Keratinocyte (primary cell): ENCODE data around the gene TRIM26.

Experiments
- CTCF ChIP-seq, 3 experiments: IDR thresholded peaks in 1 of 3; conservative IDR thresholded peaks in 1 of 3; optimal IDR thresholded peaks in 1 of 3; 2 replicates in 2 of 3; 3 replicates in 1 of 3; pipeline versions ENCODE3 to v1.5.1; 2011; ENCODE audit warnings: low read length in 3 of 3, mild to moderate bottlenecking in 3 of 3, moderate library complexity in 2 of 3, control low read depth in 1 of 3, inconsistent platforms in 1 of 3; ENCODE audit not compliant: insufficient read depth in 2 of 3; ENCODE audit errors: extremely low read depth in 1 of 3
- EZH2 ChIP-seq: IDR thresholded peaks from one replicate; pipeline ENCODE4 v1.6.1; 2012; ENCODE audit warnings: inconsistent platforms, mild to moderate bottlenecking, low read length, moderate library complexity

GRCh38 chr6:30149858-30150550, 63.2 kb downstream of the TRIM26 start:
- TF ChIP-seq CTCF (optimal IDR thresholded peaks at IDR 0.05 in 1 of 3, IDR thresholded peaks at IDR 0.05 in 1 of 3, conservative IDR thresholded peaks at IDR 0.05 in 1 of 3; ENCODE audit: extremely low read depth in 1 of 3, insufficient read depth in 2 of 3, low read length in 3 of 3) (no peak), EZH2 (no peak)
